Neutrophil (primary cell): ENCODE measurements around the gene PHKB.

Experiments
- H3K27ac ChIP-seq: fragments of 200-600 bp; sonication (generic); 2 replicates; pipeline ENCODE4 v1.5.1; 2016; ENCODE audit warnings: mild to moderate bottlenecking, moderate library complexity
- H3K27me3 ChIP-seq: fragments of 200-600 bp; sonication (generic); 2 replicates; pipeline ENCODE4 v1.6.0; 2016; ENCODE audit warnings: mild to moderate bottlenecking
- H3K36me3 ChIP-seq: fragments of 200-600 bp; sonication (generic); 2 replicates; pipeline ENCODE4 v1.5.1; 2017
- H3K4me1 ChIP-seq, 2 experiments: fragments of 200-600 bp in 1 of 2; sonication (generic) in 1 of 2; 1 replicate in 1 of 2; 2 replicates in 1 of 2; pipeline versions ENCODE4 v1.5.1 to v1.6.1; 2013 to 2016; ENCODE audit warnings: low read depth in 1 of 2, low read length in 1 of 2, mild to moderate bottlenecking in 1 of 2, moderate library complexity in 1 of 2; ENCODE audit not compliant: control insufficient read depth in 1 of 2, insufficient read depth in 1 of 2
- H3K4me3 ChIP-seq, 2 experiments: fragments of 200-600 bp in 1 of 2; sonication (generic) in 1 of 2; 1 replicate in 1 of 2; 2 replicates in 1 of 2; pipeline ENCODE4 v1.5.1; 2013 to 2016; ENCODE audit warnings: low read depth in 1 of 2, low read length in 1 of 2, mild to moderate bottlenecking in 1 of 2, moderate library complexity in 1 of 2
- H3K9me3 ChIP-seq: fragments of 200-600 bp; sonication (generic); 2 replicates; pipeline ENCODE4 v1.5.1; 2016
- CTCF ChIP-seq: fragments of 200-600 bp; sonication (generic); IDR thresholded peaks from 2 replicates; pipeline ENCODE4 v1.5.1; 2016; ENCODE audit warnings: antibody characterized with exemption

The PHKB gene

GRCh38 chr16:47460711-47461597 is at the start of gene PHKB, which contains the start of gene ITFG1:
TSS of gene PHKB (plus strand) at chr16:47461331. CDS start at chr16:47461351, 20 bp downstream.
TSS of gene ITFG1 (minus strand) at chr16:47461063. CDS start at chr16:47461045, 18 bp downstream.
- H3K4me3 ChIP-seq: peak within 1 kb of the TSS; percentile 92 to 98
- TF ChIP-seq CTCF: peak; percentile 45
- H3K9me3 ChIP-seq: no peaks in the 10 kb centered on the region
- H3K4me1 ChIP-seq: peaks cover 19 to 21% of the 10 kb centered on the region in 2 experiments
- H3K27ac ChIP-seq: peak within 1 kb of the TSS; percentile 100
- peaks cover 4% of the 10 kb centered on the region for H3K36me3 ChIP-seq
- H3K27me3 ChIP-seq: no peaks in the 10 kb centered on the region

- H3K9me3 ChIP-seq: no peaks in the 10 kb centered on the region
- H3K27me3 ChIP-seq: no peaks in the 10 kb centered on the region
- no peak overlapping the region for H3K4me3 ChIP-seq
- no peaks in the 10 kb centered on the region for H3K4me1 ChIP-seq
- H3K27ac ChIP-seq: no peak overlapping the region
- peaks cover 5% of the 10 kb centered on the region for H3K36me3 ChIP-seq
- no peak for TF ChIP-seq CTCF
Observed at GRCh38 chr16:47413041-47413440, 48.1 kb upstream of the PHKB start.

- TF ChIP-seq CTCF: no peak
- Histone ChIP-seq H3K4me1 (no peaks in the 10 kb centered on the region), H3K27me3 (no peaks in the 10 kb centered on the region), H3K4me3 (no peak overlapping the region), H3K27ac (no peak overlapping the region), H3K9me3 (no peaks in the 10 kb centered on the region), H3K36me3 (peaks cover 5% of the 10 kb centered on the region)
Observed at GRCh38 chr16:47416869-47417268, 44.3 kb upstream of the PHKB start.

- no peaks in the 10 kb centered on the region for H3K27me3 ChIP-seq
- no peak overlapping the region for H3K4me3 ChIP-seq
- H3K4me1 ChIP-seq: no peaks in the 10 kb centered on the region
- TF ChIP-seq CTCF: no peak
- peaks cover 22% of the 10 kb centered on the region for H3K36me3 ChIP-seq
- H3K27ac ChIP-seq: no peak overlapping the region
- H3K9me3 ChIP-seq: no peaks in the 10 kb centered on the region
Observed at GRCh38 chr16:47424846-47425245, 36.3 kb upstream of the PHKB start.

- peaks cover 22% of the 10 kb centered on the region for H3K36me3 ChIP-seq
- H3K9me3 ChIP-seq: no peaks in the 10 kb centered on the region
- H3K27ac ChIP-seq: no peak overlapping the region
- no peaks in the 10 kb centered on the region for H3K4me1 ChIP-seq
- TF ChIP-seq CTCF: no peak
- H3K27me3 ChIP-seq: no peaks in the 10 kb centered on the region
- H3K4me3 ChIP-seq: no peak overlapping the region
Observed at GRCh38 chr16:47426806-47427205, 34.3 kb upstream of the PHKB start.
